Muscle of leg (tissue), 11 donors: ENCODE measurements around the gene TMEM127. TPM values are rescaled to one million over a fixed set of nuclear protein-coding genes. Genes with fewer than 3 reads are reported as not detected.
A peak's percentile ranks its signal among the peaks of the same experiment; 100 is the strongest.

Experiments used
- DNase-seq: peaks from one replicate; pipeline ENCODE4 v3.0.0; 2013
- H3K27ac ChIP-seq: one replicate; pipeline ENCODE4 v1.5.1; 2013; ENCODE audit warnings: mild to moderate bottlenecking, low read length, control low read depth
- H3K27me3 ChIP-seq: one replicate; pipeline ENCODE4 v1.6.1; 2013; ENCODE audit warnings: low read length; ENCODE audit not compliant: control insufficient read depth, insufficient read depth
- H3K36me3 ChIP-seq: one replicate; pipeline ENCODE4 v1.6.1; 2013; ENCODE audit warnings: low read length; ENCODE audit not compliant: control insufficient read depth, insufficient read depth
- H3K4me1 ChIP-seq: one replicate; pipeline ENCODE4 v1.6.1; 2013; ENCODE audit warnings: low read length; ENCODE audit not compliant: control insufficient read depth, insufficient read depth
- H3K4me3 ChIP-seq: one replicate; pipeline ENCODE4 v1.5.1; 2013; ENCODE audit warnings: low read length, control low read depth
- H3K9me3 ChIP-seq: replicated peaks from 2 replicates; pipeline ENCODE4 v1.6.1; 2013; ENCODE audit warnings: low read depth, low read length; ENCODE audit not compliant: control insufficient read depth
- WGBS: methylation state at CpG from one replicate; pipeline ENCODE4 v1.1.5; 2013; ENCODE audit warnings: missing lambda C conversion rate; ENCODE audit not compliant: insufficient coverage; 5-methylcytosine and 5-hydroxymethylcytosine counted together
- polyA plus RNA-seq, 8 donors: library from polyadenylated mRNA; unstranded; fragments of 120-200 nt; gene quantifications; one replicate each; pipeline versions ENCODE4 v1.2.1 to v1.2.3, GENCODE V29; 2013; ENCODE audit warnings: inconsistent platforms in 1 of 8, low replicate concordance in 1 of 8; ENCODE audit not compliant: insufficient read length in 8 of 8, insufficient read depth in 1 of 8
- total RNA-seq: library from RNA; stranded (reverse); fragments of 120-200 nt; gene quantifications from one replicate; pipeline ENCODE4 v1.2.4, GENCODE V29; 2013

The TMEM127 gene
- total and polyA plus RNA-seq, 9 donors = 11.0 to 31.2 (median 27.1) TPM

DNA sequence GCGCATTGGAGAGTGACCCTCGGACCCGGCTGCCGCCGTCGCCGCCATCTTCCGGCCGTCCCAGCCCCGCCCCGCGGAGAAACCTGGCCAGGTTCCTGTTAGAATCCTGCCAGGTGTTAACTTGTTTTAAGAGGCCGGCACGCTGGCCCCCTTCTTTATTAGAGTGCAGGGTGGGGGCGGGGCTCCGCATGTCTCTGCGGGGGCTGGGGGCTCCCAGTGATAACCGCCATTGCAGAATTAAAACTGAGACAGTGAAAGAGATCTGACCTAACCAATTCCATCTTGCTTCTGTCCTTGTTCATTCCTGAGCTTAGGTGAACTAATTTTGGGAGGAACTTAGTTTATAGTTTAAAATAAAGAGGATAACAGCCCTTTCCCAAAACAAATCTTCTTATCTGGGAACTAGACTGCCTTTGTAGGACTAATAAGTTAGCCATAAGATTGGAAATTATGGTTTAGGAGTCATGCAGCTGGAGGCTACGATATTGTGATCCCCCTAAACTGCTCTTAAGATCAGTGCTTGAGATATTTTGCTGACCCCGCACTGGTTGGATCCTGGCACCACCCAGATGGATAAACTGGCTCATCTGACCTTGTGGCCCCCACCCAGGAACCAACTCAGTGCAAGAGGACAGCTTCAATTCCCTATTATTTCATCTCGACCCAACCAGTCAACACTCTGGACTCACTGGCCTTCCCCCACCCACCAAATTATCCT lies 56.6 kb downstream of the TMEM127 start:
- no peaks in the 10 kb centered on the region for H3K27me3 ChIP-seq
- peak overlapping the region; percentile 92 for H3K4me3 ChIP-seq
- WGBS = 4% methylated on average over 14 of the region's 21 CpGs
- H3K4me1 ChIP-seq = peaks cover 26% of the 10 kb centered on the region
- no peak for DNase-seq
- H3K27ac ChIP-seq = peak overlapping the region; percentile 62
- H3K9me3 ChIP-seq = no peaks in the 10 kb centered on the region
- H3K36me3 ChIP-seq = peaks cover 2% of the 10 kb centered on the region

DNA sequence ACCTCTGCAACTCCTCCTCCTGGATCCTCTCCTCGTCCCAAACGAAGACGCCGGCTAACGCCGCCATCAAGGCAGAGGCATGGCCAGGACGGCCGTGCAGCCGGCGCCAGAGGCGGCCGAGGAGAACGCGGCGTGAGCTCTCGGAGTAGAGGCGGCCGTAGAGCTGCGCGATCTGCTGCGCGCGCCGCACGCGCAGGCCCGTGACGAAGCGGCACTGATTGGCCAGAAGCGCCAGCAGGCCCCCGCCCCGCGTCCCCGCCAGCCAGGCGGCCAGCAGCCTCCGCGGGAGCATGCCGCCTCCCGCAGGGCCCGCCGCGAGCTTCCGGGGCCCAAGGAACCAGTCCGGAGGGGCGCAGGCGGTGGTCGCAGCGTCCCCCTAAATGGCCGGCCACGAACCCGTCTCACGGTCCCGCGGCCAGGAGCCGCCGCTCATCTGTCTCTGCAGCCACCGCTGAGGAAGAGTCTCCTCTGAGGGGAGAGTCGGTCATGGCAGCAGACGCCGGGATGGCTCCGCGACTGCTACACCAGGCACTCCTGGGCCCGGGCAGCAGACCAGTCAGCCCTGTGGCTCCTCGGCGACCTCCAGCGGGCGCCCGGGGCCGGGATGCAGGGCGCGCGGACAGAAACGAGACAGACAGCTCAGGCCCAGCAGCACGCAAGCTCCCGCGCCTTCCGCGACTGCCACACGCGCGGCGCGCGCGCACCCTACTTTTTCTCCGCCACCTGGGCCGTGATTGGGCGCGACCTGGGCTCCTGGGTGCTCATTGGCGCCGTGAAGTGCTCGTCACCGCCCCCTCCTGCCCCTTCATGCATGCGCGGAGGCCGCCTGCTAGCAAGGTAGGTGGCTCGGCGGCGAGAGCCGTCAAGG lies 57.4 kb downstream of the TMEM127 start, which contains the start of gene STARD7:
Gene STARD7 (minus strand): TSS at position 685 of the 868 bp plus-strand sequence. CDS start 393 bp downstream, at position 292.
- H3K27ac ChIP-seq = peak within 1 kb of the TSS; percentile 96
- WGBS = under 1% methylated on average over 100 of the region's 100 CpGs
- peak within 1 kb of the TSS; percentile 92 for H3K4me3 ChIP-seq
- DNase-seq = peak; percentile 99
- H3K9me3 ChIP-seq = no peaks in the 10 kb centered on the region
- no peaks in the 10 kb centered on the region for H3K27me3 ChIP-seq
- H3K36me3 ChIP-seq = peaks cover 2% of the 10 kb centered on the region
- peaks cover 32% of the 10 kb centered on the region for H3K4me1 ChIP-seq

DNA sequence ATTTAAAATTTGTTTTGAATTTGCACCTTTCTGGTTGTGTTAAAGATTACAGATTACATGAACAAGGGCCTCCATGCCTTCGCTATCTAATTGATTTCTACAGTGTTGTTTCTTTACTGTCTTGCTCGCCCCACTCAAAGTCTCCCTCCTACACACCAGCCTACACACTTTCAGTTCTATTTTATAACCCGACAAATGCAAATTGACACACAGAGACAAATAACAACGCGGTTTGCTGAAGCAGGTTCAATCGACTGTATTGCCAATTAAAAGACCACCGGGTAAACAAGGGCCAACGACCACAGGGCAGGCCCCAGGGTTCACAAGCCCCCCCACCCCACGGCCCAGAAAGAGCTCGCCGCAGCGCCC lies 58.0 kb downstream of the TMEM127 start:
- 0% methylated on average over 12 of the region's 12 CpGs for WGBS
- DNase-seq = no peak
- H3K27ac ChIP-seq = peak overlapping the region; percentile 83
- peaks cover 32% of the 10 kb centered on the region for H3K4me1 ChIP-seq
- H3K36me3 ChIP-seq = peaks cover 2% of the 10 kb centered on the region
- peak overlapping the region; percentile 92 for H3K4me3 ChIP-seq
- H3K9me3 ChIP-seq = no peaks in the 10 kb centered on the region
- H3K27me3 ChIP-seq = no peaks in the 10 kb centered on the region

DNA sequence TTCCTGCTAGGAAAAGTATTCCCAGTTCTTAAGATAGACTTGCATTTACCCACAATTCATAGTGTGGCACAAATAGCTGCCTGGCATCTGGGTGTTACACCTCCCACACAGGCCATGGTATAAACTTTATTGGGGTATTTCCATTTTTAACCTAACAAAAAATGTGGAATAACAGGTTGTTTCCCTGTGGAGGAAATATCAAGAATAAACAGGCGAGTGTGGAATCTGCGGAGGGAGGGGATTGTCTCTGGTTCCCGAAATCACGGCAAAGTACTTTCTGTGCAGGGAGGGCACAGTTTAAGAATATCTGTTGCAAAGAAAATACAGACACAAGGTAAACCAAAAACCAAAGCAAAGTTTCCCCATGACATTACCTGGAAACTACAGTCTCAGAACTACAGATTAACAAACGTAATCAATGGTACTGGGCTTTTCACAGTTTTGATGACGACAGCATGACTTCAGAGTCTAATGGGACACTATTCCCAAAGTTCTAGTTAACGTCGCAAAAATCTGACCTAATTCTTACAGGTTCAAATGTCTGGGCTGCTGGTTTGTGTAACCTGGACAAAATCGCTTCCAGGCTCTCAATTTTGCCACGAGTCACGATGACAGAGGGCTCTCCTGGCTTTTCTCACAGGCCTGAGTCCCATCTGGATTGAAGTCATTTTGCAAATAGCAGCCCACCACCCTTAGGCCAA lies 58.6 kb downstream of the TMEM127 start:
- H3K9me3 ChIP-seq = no peaks in the 10 kb centered on the region
- H3K27ac ChIP-seq = peak overlapping the region; percentile 83
- peak overlapping the region; percentile 92 for H3K4me3 ChIP-seq
- DNase-seq = peak; percentile 16
- no peaks in the 10 kb centered on the region for H3K27me3 ChIP-seq
- H3K4me1 ChIP-seq = peaks cover 35% of the 10 kb centered on the region
- no peaks in the 10 kb centered on the region for H3K36me3 ChIP-seq
- WGBS = 16% methylated on average over 5 of the region's 11 CpGs

DNA sequence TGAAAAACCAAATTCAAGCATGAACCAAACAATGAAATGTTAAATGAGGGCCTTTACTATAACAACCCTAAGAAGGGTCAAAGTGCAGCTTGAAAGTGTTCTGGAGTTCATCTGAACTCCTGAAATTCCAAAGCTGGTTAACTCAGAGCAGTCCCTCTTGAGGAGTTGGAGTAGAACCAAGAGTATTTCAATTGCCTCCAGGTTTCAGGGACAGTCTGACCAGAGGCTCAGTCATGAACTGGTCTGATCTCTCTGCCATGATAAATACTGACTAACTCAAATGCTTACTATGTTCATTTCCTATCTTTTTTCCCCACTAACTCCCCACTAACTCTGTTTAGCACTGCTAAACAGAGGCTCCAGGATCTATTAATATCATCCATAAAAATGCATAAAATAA lies 59.9 kb downstream of the TMEM127 start:
- no peak overlapping the region for H3K4me3 ChIP-seq
- peak overlapping the region; percentile 66 for H3K27ac ChIP-seq
- peaks cover 43% of the 10 kb centered on the region for H3K4me1 ChIP-seq
- no peaks in the 10 kb centered on the region for H3K27me3 ChIP-seq
- DNase-seq = no peak
- no peaks in the 10 kb centered on the region for H3K9me3 ChIP-seq
- H3K36me3 ChIP-seq = no peaks in the 10 kb centered on the region

DNA sequence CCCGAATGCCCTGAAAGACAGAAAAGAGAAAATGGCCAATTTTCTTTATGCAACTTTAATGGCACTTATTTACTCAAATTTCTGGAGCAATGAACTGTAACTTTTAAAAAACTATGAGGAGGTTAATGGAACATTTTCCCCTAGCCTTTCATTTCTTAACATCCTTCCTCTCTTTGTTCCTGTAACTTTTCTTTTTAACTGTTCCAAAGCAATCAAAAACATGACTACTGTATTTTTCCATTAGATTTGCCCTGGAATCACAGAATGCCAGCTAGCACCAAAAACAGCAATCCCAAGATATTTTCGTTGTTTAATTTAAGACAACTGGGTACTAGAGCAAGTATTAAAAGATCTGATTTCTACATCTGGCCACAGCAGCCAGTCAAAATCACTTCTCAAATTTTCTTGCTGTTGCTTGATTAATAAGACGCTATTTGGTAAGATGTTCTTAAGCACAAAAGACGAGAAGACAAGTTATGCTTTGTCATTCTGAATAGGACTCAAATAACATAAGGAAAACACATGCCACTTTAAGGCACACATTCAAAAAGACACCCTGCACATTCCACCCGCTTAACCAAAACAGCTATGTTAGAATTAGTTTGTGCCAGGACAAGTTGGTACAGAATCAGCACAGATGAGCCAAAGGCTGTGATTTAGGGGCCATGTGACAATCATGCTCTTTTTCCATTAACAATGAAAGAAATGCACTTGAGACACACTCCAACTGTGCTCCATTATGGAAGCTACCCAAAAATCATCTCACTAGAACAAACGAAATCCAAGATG lies 60.8 kb downstream of the TMEM127 start:
- Histone ChIP-seq H3K9me3 (no peaks in the 10 kb centered on the region), H3K4me3 (no peak overlapping the region), H3K27ac (peak overlapping the region; percentile 66), H3K27me3 (no peaks in the 10 kb centered on the region), H3K4me1 (peaks cover 40% of the 10 kb centered on the region), H3K36me3 (no peaks in the 10 kb centered on the region)
- WGBS = no CpG with 5 or more reads among the region's 6 CpGs
- DNase-seq = peak; percentile 72

DNA sequence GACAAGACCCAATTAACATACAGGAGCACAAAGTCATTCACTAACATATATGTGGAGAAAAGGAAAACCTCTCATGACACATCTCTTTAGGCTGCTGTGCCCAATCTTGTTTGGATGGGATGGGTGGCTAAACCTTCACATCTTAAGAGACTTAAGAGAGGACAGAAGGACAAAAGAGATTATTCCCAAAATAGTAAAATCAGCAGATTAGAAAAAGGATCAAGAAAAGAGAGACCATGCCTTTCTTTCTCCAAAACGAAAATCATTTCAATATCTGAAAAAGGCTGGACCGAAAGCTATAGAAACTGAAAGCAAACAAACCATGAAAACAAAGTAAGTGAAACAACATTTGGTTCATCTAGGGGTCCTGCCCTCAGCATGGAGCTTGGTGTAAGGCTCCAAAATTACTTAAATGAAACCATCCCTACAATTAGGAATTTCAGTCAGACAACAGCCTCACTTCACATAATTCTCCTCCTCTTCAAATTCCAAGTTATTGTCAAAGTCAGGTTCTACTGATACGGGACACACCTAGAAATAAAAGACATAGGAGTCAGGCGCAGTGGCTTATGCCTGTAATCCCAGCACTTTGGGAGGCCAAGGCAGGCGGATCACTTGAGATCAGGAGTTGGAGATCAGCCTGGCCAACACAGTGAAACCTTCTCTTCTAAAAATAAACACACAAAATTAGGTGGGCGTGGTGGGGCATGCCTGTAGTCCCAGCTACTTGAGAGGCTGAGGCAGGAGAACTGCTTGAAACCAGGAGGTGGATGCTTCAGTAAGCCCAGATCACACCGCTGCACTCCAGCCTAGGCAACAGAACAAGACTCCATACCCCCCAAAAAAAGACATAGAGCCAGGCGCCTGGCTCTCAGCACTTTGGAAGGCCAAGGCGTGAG lies 62.4 kb downstream of the TMEM127 start:
- no peaks in the 10 kb centered on the region for H3K9me3 ChIP-seq
- H3K27me3 ChIP-seq = no peaks in the 10 kb centered on the region
- H3K4me1 ChIP-seq = peaks cover 32% of the 10 kb centered on the region
- no peak overlapping the region for H3K4me3 ChIP-seq
- no peak for DNase-seq
- H3K36me3 ChIP-seq = no peaks in the 10 kb centered on the region
- H3K27ac ChIP-seq = peak overlapping the region; percentile 42
- 90% methylated on average over 2 of the region's 9 CpGs for WGBS

DNA sequence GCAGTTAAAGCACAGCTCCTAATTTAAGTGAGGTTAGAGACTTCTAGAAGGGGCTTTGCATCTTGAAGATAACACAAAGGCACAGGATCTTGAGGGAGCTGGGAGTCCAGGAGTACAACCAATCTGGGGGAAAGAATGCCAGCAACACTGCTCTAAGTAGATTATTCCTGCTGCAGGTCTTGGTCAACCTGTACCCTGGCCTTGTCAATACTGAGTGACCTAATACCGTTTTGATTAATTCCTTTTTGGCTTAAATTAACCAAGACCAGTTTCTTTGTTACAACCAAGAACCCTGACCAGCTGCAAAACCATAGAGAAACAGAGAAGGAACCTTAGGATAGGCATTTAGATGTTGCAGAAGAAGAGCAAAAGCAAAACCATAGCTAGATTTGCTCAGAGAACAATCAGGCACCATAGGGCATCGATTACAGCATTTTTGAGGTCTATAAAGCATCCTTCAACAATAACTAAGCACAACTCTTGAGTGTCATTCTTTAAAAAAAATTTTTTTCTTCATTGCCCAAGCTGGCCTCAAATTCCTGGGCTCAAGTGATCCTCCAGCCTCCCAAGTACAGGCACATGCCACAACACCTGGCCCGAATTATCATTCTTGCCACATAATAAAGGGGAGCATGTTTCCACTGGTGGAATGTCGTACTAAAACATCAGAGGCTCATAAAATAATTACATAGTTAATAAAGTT lies 63.5 kb downstream of the TMEM127 start:
- Histone ChIP-seq H3K9me3 (no peaks in the 10 kb centered on the region), H3K27ac (no peak overlapping the region), H3K4me1 (peaks cover 32% of the 10 kb centered on the region), H3K27me3 (no peaks in the 10 kb centered on the region), H3K4me3 (no peak overlapping the region), H3K36me3 (no peaks in the 10 kb centered on the region)
- 57% methylated on average over 1 of the region's 4 CpGs for whole genome bisulfite sequencing
- no peak for DNase-seq
